Cardiac fibroblast (primary cell): Measurements from ENCODE around the gene LYRM7.

Source experiments
- DNase-seq, 2 donors: peaks; one replicate each; pipeline versions ENCODE4 v3.0.0 to v3.0.0-alpha.2; 2010; ENCODE audit warnings: low read depth in 2 of 2
- H3K4me3 ChIP-seq, 2 donors: replicated peaks in 1 of 2; 1 replicate in 1 of 2; 2 replicates in 1 of 2; pipeline ENCODE4 v1.5.1; 2011; ENCODE audit warnings: low read depth in 2 of 2, low read length in 2 of 2, mild to moderate bottlenecking in 2 of 2, moderate library complexity in 1 of 2
- CTCF ChIP-seq: IDR thresholded peaks from one replicate; pipeline ENCODE4 v1.5.1; 2011; ENCODE audit warnings: low read depth, mild to moderate bottlenecking, low read length, inconsistent platforms

The LYRM7 gene

GRCh38 chr5:131206772-131207171 lies 36.0 kb downstream of the LYRM7 start:
- no peak for TF ChIP-seq CTCF
- no peak for DNase-seq

GRCh38 chr5:131209175-131209505 lies 38.4 kb downstream of the LYRM7 start:
- no peak overlapping the region for H3K4me3 ChIP-seq

More at GRCh38 chr5:131206772-131207171, 36.0 kb downstream of the LYRM7 start:
- H3K4me3 ChIP-seq = no peak overlapping the region

GRCh38 chr5:131209506-131210150 lies 38.9 kb downstream of the LYRM7 start:
- no peak for DNase-seq
- no peak overlapping the region for H3K4me3 ChIP-seq
- TF ChIP-seq CTCF = no peak

More at GRCh38 chr5:131209175-131209505, 38.4 kb downstream of the LYRM7 start:
- DNase-seq = no peak
- no peak for TF ChIP-seq CTCF

GRCh38 chr5:131210151-131210510 lies 39.4 kb downstream of the LYRM7 start:
- no peak for DNase-seq
- no peak for TF ChIP-seq CTCF
- H3K4me3 ChIP-seq = no peak overlapping the region

- no peak for DNase-seq
- TF ChIP-seq CTCF = no peak
- H3K4me3 ChIP-seq = no peak overlapping the region
These were observed 40.9 kb downstream of the LYRM7 start for GRCh38 chr5:131211669-131212068.

GRCh38 chr5:131212471-131213021 lies 41.8 kb downstream of the LYRM7 start:
- H3K4me3 ChIP-seq = no peak overlapping the region
- TF ChIP-seq CTCF = no peak
- DNase-seq = no peak
